HepG2 (cell line): ENCODE data around the gene IGF2BP3. TPM values are rescaled to one million over a fixed set of nuclear protein-coding genes. Genes with fewer than 3 reads are reported as not detected.

Experiments used
- ASH2L ChIP-seq: fragments of 300-600, 200-600 bp; sonication (generic); IDR thresholded peaks from 2 replicates; pipeline ENCODE4 v1.7.0; 2017; ENCODE audit warnings: low read depth, mild to moderate bottlenecking, moderate library complexity, mixed read lengths, low read length; ENCODE audit not compliant: insufficient read length
- CEBPB ChIP-seq: IDR thresholded peaks from 2 replicates; pipeline ENCODE4 v1.6.1; 2011; ENCODE audit warnings: low read depth, low read length, improper control_type of control experiment, borderline replicate concordance
- FOXA1 ChIP-seq, 2 experiments: fragments of 450-650 bp in 1 of 2; sonication (generic) in 1 of 2; formaldehyde crosslinking in 1 of 2; IDR thresholded peaks; 2 replicates each; pipeline versions ENCODE4 v1.4.0 to v1.6.1; 2016 to 2020; ENCODE audit warnings: missing genetic modification reagents in 1 of 2
- HIVEP1 ChIP-seq: sonication (generic); formaldehyde crosslinking; IDR thresholded peaks from 2 replicates; pipeline ENCODE4 v1.4.0; 2020; ENCODE audit warnings: mild to moderate bottlenecking, missing genetic modification reagents
- HNRNPUL1 ChIP-seq: fragments of 200-400 bp; formaldehyde crosslinking; IDR thresholded peaks from 2 replicates; pipeline ENCODE4 v1.6.1; 2017; ENCODE audit warnings: low read depth, mild to moderate bottlenecking, low read length, moderate library complexity
- IKZF5 ChIP-seq: IDR thresholded peaks from 2 replicates; pipeline ENCODE4 v1.6.1; 2018; ENCODE audit warnings: missing genetic modification reagents, mild to moderate bottlenecking, missing compliant biosample characterization
- MYNN ChIP-seq: sonication (generic); formaldehyde crosslinking; IDR thresholded peaks from 2 replicates; pipeline ENCODE4 v1.4.0; 2020; ENCODE audit warnings: mild to moderate bottlenecking, low read depth, missing genetic modification reagents
- NAIF1 ChIP-seq: sonication (generic); formaldehyde crosslinking; IDR thresholded peaks from 2 replicates; pipeline ENCODE4 v1.5.0; 2020; ENCODE audit warnings: mild to moderate bottlenecking, missing genetic modification reagents, borderline replicate concordance
- NR2C2 ChIP-seq: sonication (generic); formaldehyde crosslinking; IDR thresholded peaks from 2 replicates; pipeline ENCODE4 v1.4.0; 2020; ENCODE audit warnings: missing genetic modification reagents, mild to moderate bottlenecking, moderate library complexity, borderline replicate concordance
- PHF20 ChIP-seq: sonication (generic); formaldehyde crosslinking; IDR thresholded peaks from 2 replicates; pipeline ENCODE4 v1.5.0; 2020; ENCODE audit warnings: mild to moderate bottlenecking, missing genetic modification reagents
- REXO4 ChIP-seq: sonication (generic); formaldehyde crosslinking; IDR thresholded peaks from 2 replicates; pipeline ENCODE4 v1.8.0; 2022; ENCODE audit warnings: missing genetic modification reagents, mild to moderate bottlenecking, borderline replicate concordance
- RFXAP ChIP-seq: sonication (generic); formaldehyde crosslinking; IDR thresholded peaks from 2 replicates; pipeline ENCODE4 v1.4.0; 2020; ENCODE audit warnings: missing genetic modification reagents, borderline replicate concordance
- SALL2 ChIP-seq: sonication (generic); formaldehyde crosslinking; IDR thresholded peaks from 2 replicates; pipeline ENCODE4 v1.8.1; 2023; ENCODE audit warnings: mild to moderate bottlenecking, missing genetic modification reagents, inconsistent platforms
- STAG1 ChIP-seq: sonication (generic); formaldehyde crosslinking; IDR thresholded peaks from 2 replicates; pipeline ENCODE4 v1.4.0; 2020; ENCODE audit warnings: missing genetic modification reagents
- TERF1 ChIP-seq: sonication (generic); formaldehyde crosslinking; IDR thresholded peaks from 2 replicates; pipeline ENCODE4 v1.8.0; 2022; ENCODE audit warnings: mild to moderate bottlenecking, missing genetic modification reagents, moderate library complexity
- ZBTB7A ChIP-seq: sonication (generic); formaldehyde crosslinking; IDR thresholded peaks from 2 replicates; pipeline ENCODE4 v1.8.0; 2022; ENCODE audit warnings: mild to moderate bottlenecking, missing genetic modification reagents
- ZHX1 ChIP-seq: sonication (generic); formaldehyde crosslinking; IDR thresholded peaks from 2 replicates; pipeline ENCODE4 v1.8.1; 2022; ENCODE audit warnings: low read depth, mild to moderate bottlenecking, missing genetic modification reagents
- ZNF138 ChIP-seq: sonication (generic); formaldehyde crosslinking; IDR thresholded peaks from 2 replicates; pipeline ENCODE4 v1.5.0; 2020; ENCODE audit warnings: mild to moderate bottlenecking, low read depth, missing genetic modification reagents
- ZNF3 ChIP-seq: IDR thresholded peaks from 2 replicates; pipeline ENCODE4 v1.7.0; 2017; ENCODE audit warnings: inconsistent platforms
- ZNF569 ChIP-seq: sonication (generic); formaldehyde crosslinking; IDR thresholded peaks from 2 replicates; pipeline ENCODE4 v1.5.0; 2020; ENCODE audit warnings: mild to moderate bottlenecking, missing genetic modification reagents, moderate library complexity, borderline replicate concordance
- ZNF776 ChIP-seq: sonication (generic); formaldehyde crosslinking; IDR thresholded peaks from 2 replicates; pipeline ENCODE4 v1.4.0; 2020; ENCODE audit warnings: mild to moderate bottlenecking, missing genetic modification reagents
- polyA plus RNA-seq, 8 experiments: library from polyadenylated mRNA; depleted of rRNA in 3 of 8; stranded (reverse) in 7 of 8; unstranded in 1 of 8; fragments of >200 nt; fragmentation: Illumina TruSeq in 4 of 8; extraction: Trizol in 4 of 8; gene quantifications; 2 replicates each; pipeline versions ENCODE4 v1.2.1 to v1.2.3, GENCODE V29; 2011 to 2016; ENCODE audit warnings: low read depth in 4 of 8, missing spikeins in 1 of 8, mixed read lengths in 1 of 8; ENCODE audit not compliant: insufficient read depth in 1 of 8
- total RNA-seq, 5 experiments: library from RNA; depleted of rRNA; stranded (reverse); fragments of >200 nt; fragmentation: Illumina TruSeq; extraction: Trizol; gene quantifications; 2 replicates each; pipeline ENCODE4 v1.2.3, GENCODE V29; 2016; ENCODE audit warnings: low read depth in 1 of 5
- TF ChIP-seq, protein P1 (sequence below): sonication (generic); formaldehyde crosslinking; IDR thresholded peaks from 2 replicates; pipeline ENCODE4 v1.4.0; 2020; ENCODE audit warnings: mild to moderate bottlenecking, missing genetic modification reagents, borderline replicate concordance

The IGF2BP3 gene
- total and polyA plus RNA-seq, 2 of the 13 experiments (the other 11 are each of a cell fraction or from before 2014, with no cell fraction given), result 37.7 to 39.5 TPM

DNA sequence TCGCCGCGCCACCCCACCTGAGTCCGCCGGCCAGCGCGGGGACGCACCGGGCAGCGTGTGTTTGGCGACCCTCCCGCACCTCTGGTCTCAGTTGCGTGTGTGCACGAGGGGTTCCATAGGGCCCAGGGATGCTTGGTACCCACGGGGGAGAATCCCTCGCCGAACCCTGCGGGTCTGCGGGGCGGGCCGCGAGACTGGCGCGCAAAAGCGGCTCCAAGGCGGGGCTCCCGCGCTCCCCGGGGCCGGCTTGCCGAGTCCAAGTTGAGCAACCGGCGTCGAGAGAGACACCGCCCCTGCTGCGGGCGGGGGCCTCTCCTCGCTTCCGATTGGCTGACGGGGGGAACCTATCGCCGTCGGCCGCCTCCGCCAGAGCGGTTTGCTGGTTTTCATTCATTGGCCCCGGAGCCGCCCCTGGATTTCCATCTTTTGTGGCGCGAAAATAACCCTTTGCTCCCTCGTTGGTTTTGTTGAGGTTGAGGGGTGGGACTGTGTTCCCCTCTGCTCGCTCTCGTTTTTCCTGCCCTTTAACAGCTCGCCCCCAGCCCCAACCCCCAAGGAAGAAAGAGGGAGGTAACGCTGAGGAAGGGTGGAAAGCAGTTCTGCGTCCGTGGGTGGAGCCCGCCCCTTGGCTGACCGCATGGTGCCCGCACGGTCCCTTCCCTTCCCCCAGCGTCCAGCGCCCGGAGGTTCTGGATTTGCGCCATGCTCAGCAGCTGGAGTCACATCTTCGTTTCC lies 4.0 kb upstream of the IGF2BP3 start (continued):
- TF ChIP-seq PHF20 (CRISPR knock-in tag) (peak; percentile 68), ASH2L (peak; percentile 94), ZNF138 (CRISPR knock-in tag) (no peak; the same call in none of the 2 replicates), FOXA1 (IDR thresholded peaks at IDR 0.05) (no peak), FOXA1 (CRISPR knock-in tag; IDR thresholded peaks at IDR 0.05) (no peak), RFXAP (CRISPR knock-in tag) (peak; percentile 84), NAIF1 (peak; percentile 66; the same call in 1 of the 2 replicates), MYNN (no peak), STAG1 (peak; percentile 25; the same call in 1 of the 2 replicates), ZNF776 (CRISPR knock-in tag) (peak; percentile 76; the same call in 1 of the 2 replicates), TERF1 (CRISPR knock-in tag) (no peak), IKZF5 (peak; percentile 68; the same call in 1 of the 2 replicates), NR2C2 (CRISPR knock-in tag) (no peak; the same call in 1 of the 2 replicates), ZNF3 (CRISPR knock-in tag) (no peak), REXO4 (no peak), SALL2 (CRISPR knock-in tag) (peak; percentile 89), ZNF569 (0 out of 2 replicates have a peak, but pooled peaks have one; percentile 32), CEBPB (peak; percentile 96), ZHX1 (CRISPR knock-in tag) (peak; percentile 59), HIVEP1 (no peak; the same call in 1 of the 2 replicates), HNRNPUL1 (0 out of 2 replicates have a peak, but pooled peaks have one; percentile 48), ZBTB7A (CRISPR knock-in tag) (peak; percentile 93)
- TF ChIP-seq, protein P1, sequence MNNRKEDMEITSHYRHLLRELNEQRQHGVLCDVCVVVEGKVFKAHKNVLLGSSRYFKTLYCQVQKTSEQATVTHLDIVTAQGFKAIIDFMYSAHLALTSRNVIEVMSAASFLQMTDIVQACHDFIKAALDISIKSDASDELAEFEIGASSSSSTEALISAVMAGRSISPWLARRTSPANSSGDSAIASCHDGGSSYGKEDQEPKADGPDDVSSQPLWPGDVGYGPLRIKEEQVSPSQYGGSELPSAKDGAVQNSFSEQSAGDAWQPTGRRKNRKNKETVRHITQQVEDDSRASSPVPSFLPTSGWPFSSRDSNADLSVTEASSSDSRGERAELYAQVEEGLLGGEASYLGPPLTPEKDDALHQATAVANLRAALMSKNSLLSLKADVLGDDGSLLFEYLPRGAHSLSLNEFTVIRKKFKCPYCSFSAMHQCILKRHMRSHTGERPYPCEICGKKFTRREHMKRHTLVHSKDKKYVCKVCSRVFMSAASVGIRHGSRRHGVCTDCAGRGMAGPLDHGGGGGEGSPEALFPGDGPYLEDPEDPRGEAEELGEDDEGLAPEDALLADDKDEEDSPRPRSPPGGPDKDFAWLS, result 0 out of 2 replicates have a peak, but pooled peaks have one; percentile 24
